Small intestine (tissue), 7 donors: ENCODE measurements around the gene TBATA. TPM values are rescaled to one million over a fixed set of nuclear protein-coding genes. Genes with fewer than 3 reads are reported as not detected.

ENCODE experiments used
- DNase-seq, 2 donors: peaks; one replicate each; pipeline versions ENCODE4 v3.0.0 to v3.0.0-alpha.2; 2013
- FAIRE-seq: peaks from 2 replicates; lab custom pipeline; 2012; peaks lifted over from hg19 to GRCh38; lab: Jason Lieb, UNC
- H3K27ac ChIP-seq, 3 donors: one replicate each; pipeline ENCODE4 v1.5.1; 2013; ENCODE audit warnings: low read length in 2 of 3, mild to moderate bottlenecking in 2 of 3, control low read depth in 1 of 3, inconsistent platforms in 1 of 3, low read depth in 1 of 3, moderate library complexity in 1 of 3
- H3K27me3 ChIP-seq, 3 donors: one replicate each; pipeline ENCODE4 v1.6.1; 2013; ENCODE audit warnings: low read length in 3 of 3, inconsistent platforms in 1 of 3; ENCODE audit not compliant: control insufficient read depth in 3 of 3, insufficient read depth in 3 of 3
- H3K36me3 ChIP-seq, 3 donors: one replicate each; pipeline ENCODE4 v1.6.1; 2013; ENCODE audit warnings: low read length in 3 of 3, inconsistent platforms in 1 of 3, low read depth in 1 of 3, mild to moderate bottlenecking in 1 of 3, moderate library complexity in 1 of 3; ENCODE audit not compliant: control insufficient read depth in 3 of 3, insufficient read depth in 2 of 3
- H3K4me1 ChIP-seq, 3 donors: one replicate each; pipeline ENCODE4 v1.6.1; 2013; ENCODE audit warnings: low read length in 2 of 3, inconsistent platforms in 1 of 3, low read depth in 1 of 3, mild to moderate bottlenecking in 1 of 3, moderate library complexity in 1 of 3; ENCODE audit not compliant: control insufficient read depth in 3 of 3, insufficient read depth in 2 of 3
- H3K4me3 ChIP-seq, 3 donors: one replicate each; pipeline ENCODE4 v1.5.1; 2013; ENCODE audit warnings: low read length in 3 of 3, control low read depth in 1 of 3, inconsistent platforms in 1 of 3, low read depth in 1 of 3, mild to moderate bottlenecking in 1 of 3, moderate library complexity in 1 of 3
- H3K9me3 ChIP-seq, 2 donors: one replicate each; pipeline ENCODE4 v1.6.1; 2013; ENCODE audit warnings: low read depth in 1 of 2, low read length in 1 of 2; ENCODE audit not compliant: control insufficient read depth in 2 of 2, insufficient read depth in 1 of 2
- WGBS, 3 donors: extraction: QIAGEN DNeasy Blood & Tissue Kit; methylation state at CpG; one replicate each; pipeline ENCODE4 v1.1.7; 2013; 5-methylcytosine and 5-hydroxymethylcytosine counted together
- polyA plus RNA-seq, 4 donors: library from polyadenylated mRNA; stranded (reverse) in 3 of 4; unstranded in 1 of 4; fragments of 200-250 nt in 3 of 4; fragments of 120-200 nt in 1 of 4; gene quantifications; one replicate each; pipeline versions ENCODE4 v1.2.1 to v1.2.3, GENCODE V29; 2013
- donor health status: healthy with polysubstance abuse.
- donor health status: control.
- donor health status: control.
- donor health status: Bipolar disorder and iron deficiency.
- donor health status: healthy.

The TBATA gene
- polyA plus RNA-seq, 4 donors: 0.09 TPM; not detected in 3

GRCh38 chr10:70786799-70787415, 1.7 kb upstream of the TBATA start:
- FAIRE-seq (no peak), DNase-seq (peak in 1 of 2 donors; percentile 18)
- Histone ChIP-seq H3K9me3 (no peaks in the 10 kb centered on the region), H3K27ac (no peak overlapping the region), H3K36me3 (no peaks in the 10 kb centered on the region), H3K4me3 (no peak overlapping the region), H3K4me1 (no peaks in the 10 kb centered on the region), H3K27me3 (no peaks in the 10 kb centered on the region)
- 49 to 76% (median 61%) methylated on average over 5 of the region's 5 CpGs for WGBS, 3 donors

- Histone ChIP-seq H3K36me3 (no peaks in the 10 kb centered on the region), H3K4me1 (peaks cover 0 to 11% (median 0%) of the 10 kb centered on the region in 3 donors), H3K27ac (no peak overlapping the region), H3K4me3 (no peak overlapping the region), H3K27me3 (no peaks in the 10 kb centered on the region), H3K9me3 (no peaks in the 10 kb centered on the region)
- DNase-seq (no peak), FAIRE-seq (no peak)
- WGBS, 3 donors: 47 to 73% (median 73%) methylated on average over 2 of the region's 2 CpGs
Measured at GRCh38 chr10:70784471-70784870, 706 bp downstream of the TBATA start.

- no peaks in the 10 kb centered on the region for H3K9me3 ChIP-seq
- H3K4me3 ChIP-seq: no peak overlapping the region
- no peaks in the 10 kb centered on the region for H3K36me3 ChIP-seq
- WGBS, 3 donors: 63 to 72% (median 66%) methylated on average over 5 of the region's 5 CpGs
- H3K4me1 ChIP-seq: peaks cover 0 to 15% (median 0%) of the 10 kb centered on the region in 3 donors
- no peak overlapping the region for H3K27ac ChIP-seq
- no peak for DNase-seq
- no peak for FAIRE-seq
- no peaks in the 10 kb centered on the region for H3K27me3 ChIP-seq
Measured at GRCh38 chr10:70784016-70784415, 1.2 kb downstream of the TBATA start.

GRCh38 chr10:70782746-70783680, 2.2 kb downstream of the TBATA start:
- Histone ChIP-seq H3K9me3 (no peaks in the 10 kb centered on the region), H3K27ac (no peak overlapping the region), H3K4me1 (peaks cover 0 to 25% (median 0%) of the 10 kb centered on the region in 3 donors), H3K36me3 (no peaks in the 10 kb centered on the region), H3K4me3 (no peak overlapping the region), H3K27me3 (no peaks in the 10 kb centered on the region)
- no peak for FAIRE-seq
- DNase-seq: no peak
- WGBS, 3 donors: 77 to 82% (median 81%) methylated on average over 11 of the region's 11 CpGs

GRCh38 chr10:70782086-70782745, 3.0 kb downstream of the TBATA start:
- DNase-seq: no peak
- Histone ChIP-seq H3K4me1 (peaks cover 0 to 33% (median 0%) of the 10 kb centered on the region in 3 donors), H3K9me3 (no peaks in the 10 kb centered on the region), H3K4me3 (no peak overlapping the region), H3K27ac (no peak overlapping the region), H3K36me3 (no peaks in the 10 kb centered on the region), H3K27me3 (no peaks in the 10 kb centered on the region)
- 62 to 80% (median 78%) methylated on average over 4 of the region's 4 CpGs for WGBS, 3 donors
- FAIRE-seq: no peak

- WGBS, 3 donors: 89 to 96% (median 95%) methylated on average over 8 of the region's 8 CpGs
- Histone ChIP-seq H3K27me3 (no peaks in the 10 kb centered on the region), H3K4me1 (peaks cover 0 to 39% (median 0%) of the 10 kb centered on the region in 3 donors), H3K27ac (no peak overlapping the region), H3K36me3 (no peaks in the 10 kb centered on the region), H3K4me3 (no peak overlapping the region), H3K9me3 (no peaks in the 10 kb centered on the region)
- no peak for DNase-seq
- FAIRE-seq: no peak
Measured at GRCh38 chr10:70781461-70782051, 3.6 kb downstream of the TBATA start.

- FAIRE-seq (no peak), DNase-seq (no peak)
- peaks cover 0 to 40% (median 0%) of the 10 kb centered on the region in 3 donors for H3K4me1 ChIP-seq
- WGBS, 3 donors: 91 to 93% (median 93%) methylated on average over 4 of the region's 4 CpGs
- H3K36me3 ChIP-seq: no peaks in the 10 kb centered on the region
- H3K27me3 ChIP-seq: no peaks in the 10 kb centered on the region
- no peak overlapping the region for H3K27ac ChIP-seq
- no peak overlapping the region for H3K4me3 ChIP-seq
- H3K9me3 ChIP-seq: no peaks in the 10 kb centered on the region
Measured at GRCh38 chr10:70780772-70781171, 4.4 kb downstream of the TBATA start.

GRCh38 chr10:70780370-70780760, 4.8 kb downstream of the TBATA start:
- H3K27ac ChIP-seq: no peak overlapping the region
- DNase-seq: no peak
- no peak for FAIRE-seq
- WGBS, 3 donors: 91 to 93% (median 92%) methylated on average over 9 of the region's 9 CpGs
- H3K4me3 ChIP-seq: no peak overlapping the region
- H3K4me1 ChIP-seq: peaks cover 0 to 43% (median 0%) of the 10 kb centered on the region in 3 donors
- no peaks in the 10 kb centered on the region for H3K27me3 ChIP-seq
- no peaks in the 10 kb centered on the region for H3K9me3 ChIP-seq
- no peaks in the 10 kb centered on the region for H3K36me3 ChIP-seq
